Suprapubic skin (tissue), 3 donors: Measurements from ENCODE around the gene LGALS3BP.

Experiments
- POLR2A ChIP-seq, 2 donors: fragments of 450-650 bp; IDR thresholded peaks; one replicate each; pipeline ENCODE4 v1.6.1; 2017; ENCODE audit warnings: antibody characterized with exemption in 2 of 2, mild to moderate bottlenecking in 2 of 2, moderate library complexity in 2 of 2
- TF ChIP-seq, protein P1 (sequence below), 2 donors: fragments of 200-600 bp in 1 of 2; fragments of 450-650 bp in 1 of 2; sonication (generic) in 1 of 2; IDR thresholded peaks; one replicate each; pipeline ENCODE4 v1.5.1; 2016 to 2019; ENCODE audit warnings: antibody characterized with exemption in 2 of 2, mild to moderate bottlenecking in 1 of 2, moderate library complexity in 1 of 2

DNA sequence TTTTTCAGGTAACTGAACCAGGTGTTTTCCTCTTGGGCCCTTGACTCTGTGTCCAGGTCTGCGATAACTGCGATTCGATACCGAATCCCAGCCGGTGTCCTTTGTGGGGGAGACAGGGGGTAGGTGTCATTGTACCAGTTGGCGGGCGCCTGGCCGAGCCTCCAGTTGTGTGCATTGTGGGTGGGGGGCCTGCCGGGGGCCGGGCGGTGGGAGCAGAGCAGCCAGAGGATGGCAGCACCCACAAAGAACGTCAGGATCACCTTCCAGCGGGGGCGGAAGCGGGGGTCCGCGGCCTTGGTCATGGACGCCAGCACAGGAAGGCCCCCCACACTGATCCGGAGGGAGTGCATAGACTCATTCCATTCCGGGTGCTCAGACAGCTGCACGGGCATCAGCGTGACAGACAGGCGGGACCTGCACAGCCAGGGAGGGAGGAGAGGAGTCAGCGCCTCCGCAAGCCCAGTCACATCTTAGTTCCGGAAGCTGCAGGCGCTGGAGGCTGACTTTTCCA lies 17.6 kb upstream of the LGALS3BP start:
- TF ChIP-seq, protein P1, sequence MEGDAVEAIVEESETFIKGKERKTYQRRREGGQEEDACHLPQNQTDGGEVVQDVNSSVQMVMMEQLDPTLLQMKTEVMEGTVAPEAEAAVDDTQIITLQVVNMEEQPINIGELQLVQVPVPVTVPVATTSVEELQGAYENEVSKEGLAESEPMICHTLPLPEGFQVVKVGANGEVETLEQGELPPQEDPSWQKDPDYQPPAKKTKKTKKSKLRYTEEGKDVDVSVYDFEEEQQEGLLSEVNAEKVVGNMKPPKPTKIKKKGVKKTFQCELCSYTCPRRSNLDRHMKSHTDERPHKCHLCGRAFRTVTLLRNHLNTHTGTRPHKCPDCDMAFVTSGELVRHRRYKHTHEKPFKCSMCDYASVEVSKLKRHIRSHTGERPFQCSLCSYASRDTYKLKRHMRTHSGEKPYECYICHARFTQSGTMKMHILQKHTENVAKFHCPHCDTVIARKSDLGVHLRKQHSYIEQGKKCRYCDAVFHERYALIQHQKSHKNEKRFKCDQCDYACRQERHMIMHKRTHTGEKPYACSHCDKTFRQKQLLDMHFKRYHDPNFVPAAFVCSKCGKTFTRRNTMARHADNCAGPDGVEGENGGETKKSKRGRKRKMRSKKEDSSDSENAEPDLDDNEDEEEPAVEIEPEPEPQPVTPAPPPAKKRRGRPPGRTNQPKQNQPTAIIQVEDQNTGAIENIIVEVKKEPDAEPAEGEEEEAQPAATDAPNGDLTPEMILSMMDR (IDR thresholded peaks at IDR 0.05) = no peak
- TF ChIP-seq POLR2A (IDR thresholded peaks at IDR 0.05) = no peak
